ENCODE data around the gene OLFML2A.

DNA sequence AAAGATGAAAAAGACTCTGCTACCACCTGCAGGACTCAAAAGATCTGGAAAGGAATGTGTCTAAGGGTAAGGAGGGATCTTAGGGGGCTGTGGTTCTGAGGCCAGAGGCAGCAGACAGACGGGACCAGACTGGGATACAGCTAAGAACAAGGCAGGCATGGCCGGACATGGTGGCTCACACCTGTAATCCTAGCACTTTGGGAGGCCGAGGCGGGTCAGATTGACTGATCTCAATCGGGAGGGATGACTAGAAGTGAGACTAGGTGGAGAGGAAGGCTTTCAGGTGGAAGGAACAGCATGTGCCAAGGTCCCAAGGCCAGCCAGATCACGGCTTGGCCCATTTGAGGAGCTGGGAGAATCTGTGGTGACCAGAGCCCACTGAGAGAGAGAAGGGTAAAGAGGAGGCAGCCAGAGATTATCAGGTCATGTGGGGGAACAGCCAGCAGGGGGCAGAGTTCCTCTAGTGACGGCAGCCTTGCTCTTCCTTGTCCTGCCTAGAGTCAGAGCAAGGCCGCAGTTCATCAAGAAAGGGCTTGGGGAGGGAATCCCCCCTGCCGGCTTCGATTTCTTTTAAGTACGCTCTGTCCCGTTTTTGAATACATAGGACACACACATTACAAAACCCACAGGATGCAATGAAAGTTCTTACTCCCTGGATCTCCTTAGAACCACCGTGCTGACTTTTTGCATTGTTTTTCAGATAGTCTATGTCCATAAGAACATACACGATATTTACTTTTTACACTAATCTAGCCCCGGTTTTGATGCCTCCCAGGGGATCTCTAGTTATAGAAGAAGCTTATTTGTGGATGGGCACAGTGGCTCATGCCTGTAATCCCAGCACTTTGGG, 2.6 kb upstream of the OLFML2A start:
- no peak for TF ChIP-seq RCOR2 (CRISPR knock-in tag; IDR thresholded peaks at IDR 0.05)
- no peak for TF ChIP-seq ZNF18 (CRISPR knock-in tag; IDR thresholded peaks at IDR 0.05; ENCODE audit: insufficient replicate concordance)
- TF ChIP-seq BHLHE40 (IDR thresholded peaks at IDR 0.05; ENCODE audit: low read length) = no peak
- TF ChIP-seq, protein P1, sequence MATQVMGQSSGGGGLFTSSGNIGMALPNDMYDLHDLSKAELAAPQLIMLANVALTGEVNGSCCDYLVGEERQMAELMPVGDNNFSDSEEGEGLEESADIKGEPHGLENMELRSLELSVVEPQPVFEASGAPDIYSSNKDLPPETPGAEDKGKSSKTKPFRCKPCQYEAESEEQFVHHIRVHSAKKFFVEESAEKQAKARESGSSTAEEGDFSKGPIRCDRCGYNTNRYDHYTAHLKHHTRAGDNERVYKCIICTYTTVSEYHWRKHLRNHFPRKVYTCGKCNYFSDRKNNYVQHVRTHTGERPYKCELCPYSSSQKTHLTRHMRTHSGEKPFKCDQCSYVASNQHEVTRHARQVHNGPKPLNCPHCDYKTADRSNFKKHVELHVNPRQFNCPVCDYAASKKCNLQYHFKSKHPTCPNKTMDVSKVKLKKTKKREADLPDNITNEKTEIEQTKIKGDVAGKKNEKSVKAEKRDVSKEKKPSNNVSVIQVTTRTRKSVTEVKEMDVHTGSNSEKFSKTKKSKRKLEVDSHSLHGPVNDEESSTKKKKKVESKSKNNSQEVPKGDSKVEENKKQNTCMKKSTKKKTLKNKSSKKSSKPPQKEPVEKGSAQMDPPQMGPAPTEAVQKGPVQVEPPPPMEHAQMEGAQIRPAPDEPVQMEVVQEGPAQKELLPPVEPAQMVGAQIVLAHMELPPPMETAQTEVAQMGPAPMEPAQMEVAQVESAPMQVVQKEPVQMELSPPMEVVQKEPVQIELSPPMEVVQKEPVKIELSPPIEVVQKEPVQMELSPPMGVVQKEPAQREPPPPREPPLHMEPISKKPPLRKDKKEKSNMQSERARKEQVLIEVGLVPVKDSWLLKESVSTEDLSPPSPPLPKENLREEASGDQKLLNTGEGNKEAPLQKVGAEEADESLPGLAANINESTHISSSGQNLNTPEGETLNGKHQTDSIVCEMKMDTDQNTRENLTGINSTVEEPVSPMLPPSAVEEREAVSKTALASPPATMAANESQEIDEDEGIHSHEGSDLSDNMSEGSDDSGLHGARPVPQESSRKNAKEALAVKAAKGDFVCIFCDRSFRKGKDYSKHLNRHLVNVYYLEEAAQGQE (IDR thresholded peaks at IDR 0.05; ENCODE audit: borderline replicate concordance in 1 of 2, low read depth in 1 of 2, low read length in 2 of 2) = no peak
- no peak for TF ChIP-seq RFX5 (IDR thresholded peaks at IDR 0.05; ENCODE audit: low read depth, low read length)

Measured in HepG2 (cell line).